ENCODE measurements around the gene MMADHC.

The MMADHC gene

DNA sequence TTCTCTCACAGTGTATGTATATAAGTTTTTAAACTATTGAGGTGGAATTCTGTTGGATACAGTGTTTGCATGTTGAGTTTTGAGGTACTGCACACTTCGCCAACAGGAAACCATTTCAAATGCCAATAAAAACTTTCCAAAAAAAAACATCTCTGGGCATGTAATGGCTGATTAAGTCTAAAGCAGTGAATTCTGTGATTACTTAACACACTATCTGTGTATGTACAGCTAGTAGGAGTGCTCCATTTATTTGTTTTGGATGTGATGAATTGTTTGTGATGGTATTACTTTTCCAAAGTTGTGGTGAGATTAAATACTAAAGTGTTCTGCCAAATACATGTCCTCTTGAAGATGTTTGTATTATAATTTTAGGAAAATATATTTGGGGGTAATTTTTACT is 31.1 kb downstream of the MMADHC start:
- no peak for DNase-seq (ENCODE audit: low read depth in 2 of 2)

GRCh38 chr2:149552830-149553229 is 34.7 kb downstream of the MMADHC start:
- DNase-seq (ENCODE audit: low read depth in 2 of 2) = no peak

DNA sequence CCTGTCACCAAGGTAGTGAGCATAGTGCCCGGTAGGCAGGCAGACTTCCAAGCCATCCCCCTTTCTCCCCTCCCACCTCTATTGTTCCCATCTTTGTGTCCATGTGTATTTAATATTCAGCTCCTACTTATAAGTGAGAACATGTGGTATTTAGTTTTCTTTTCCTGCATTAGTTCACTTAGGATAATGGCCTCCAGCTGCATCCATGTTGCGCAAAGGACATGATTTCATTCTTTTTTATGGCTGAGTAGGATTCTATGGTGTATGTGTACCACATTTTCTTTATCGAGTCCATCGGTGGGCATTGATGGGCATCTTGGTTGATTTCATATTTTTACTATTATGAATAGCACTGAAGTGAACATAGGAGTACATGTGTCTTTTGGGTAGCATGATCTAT is 35.3 kb downstream of the MMADHC start:
- DNase-seq (ENCODE audit: low read depth in 2 of 2) = no peak

GRCh38 chr2:149544692-149545091 is 42.9 kb downstream of the MMADHC start:
- no peak for DNase-seq (ENCODE audit: low read depth in 2 of 2)

DNA sequence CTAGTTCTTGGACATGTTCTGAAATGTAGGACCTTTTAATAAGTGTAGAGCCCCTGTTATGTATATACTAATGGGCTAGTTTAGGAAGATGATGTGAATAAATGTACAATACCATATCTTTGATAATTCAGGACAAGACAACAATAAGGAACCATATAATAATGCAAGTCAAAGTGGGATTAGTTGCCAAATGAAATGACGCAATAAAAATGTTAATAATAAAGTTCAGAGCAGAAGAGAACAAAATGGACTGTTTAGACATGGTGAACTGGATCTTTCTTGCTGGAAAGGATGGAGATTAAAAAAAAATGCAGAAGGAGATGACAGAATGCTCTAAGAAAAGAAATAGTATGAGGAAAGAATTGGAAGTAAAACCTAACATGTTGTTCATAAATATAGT is 43.7 kb downstream of the MMADHC start:
- no peak for DNase-seq (ENCODE audit: low read depth in 2 of 2)

DNA sequence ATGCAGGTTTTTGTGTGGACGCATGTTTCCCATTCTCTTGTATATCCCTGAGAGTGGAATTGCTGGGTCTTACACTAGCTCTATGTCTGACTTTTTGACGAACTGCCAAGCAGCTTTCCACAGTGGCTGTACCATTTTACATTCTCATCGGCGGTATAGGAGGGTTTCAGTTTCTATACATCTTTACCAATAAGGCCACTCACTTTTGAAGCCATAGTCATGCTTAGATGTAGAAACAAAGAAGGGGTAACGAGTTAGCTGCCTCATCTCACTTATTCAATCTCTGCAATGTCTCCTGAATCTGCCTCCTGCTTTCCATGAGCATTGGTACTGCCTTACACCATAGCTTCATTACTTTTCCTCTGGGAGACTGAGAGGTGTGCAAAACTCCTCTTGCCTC is 47.4 kb downstream of the MMADHC start:
- no peak for DNase-seq (ENCODE audit: low read depth in 2 of 2)

DNA sequence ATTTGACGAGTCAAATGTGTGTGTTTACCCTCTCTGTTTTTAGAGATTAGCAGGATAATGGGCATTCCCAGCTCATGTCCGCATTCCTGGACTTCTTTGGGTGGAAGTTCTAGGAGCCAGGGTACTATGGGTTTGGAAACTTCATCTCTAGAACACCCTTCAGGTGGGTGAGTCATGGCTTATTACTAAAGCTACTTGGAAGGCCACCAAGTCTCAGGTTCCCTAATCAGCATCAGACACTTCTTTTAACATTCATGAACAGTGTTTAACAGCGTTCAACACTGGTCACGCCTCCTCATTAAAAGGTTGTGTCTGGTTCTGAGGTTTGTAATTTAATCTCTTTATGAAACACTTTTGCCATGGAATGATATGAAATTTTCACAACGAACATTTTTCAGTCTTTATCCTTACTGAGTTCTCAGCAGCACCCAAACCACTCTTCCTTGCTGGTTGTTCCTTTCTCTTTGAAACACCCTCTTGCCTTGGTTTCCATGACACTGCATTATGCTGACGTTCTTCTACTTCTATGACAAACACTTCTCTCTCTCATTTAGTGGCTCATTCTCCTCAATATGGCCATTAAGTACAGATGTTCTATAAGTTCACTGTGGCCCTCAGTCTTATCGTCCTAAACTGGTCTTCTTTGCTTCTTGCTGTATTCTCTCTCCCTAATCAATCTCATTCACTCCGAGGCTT is 49.3 kb downstream of the MMADHC start:
- no peak for DNase-seq (ENCODE audit: low read depth in 2 of 2)

DNA sequence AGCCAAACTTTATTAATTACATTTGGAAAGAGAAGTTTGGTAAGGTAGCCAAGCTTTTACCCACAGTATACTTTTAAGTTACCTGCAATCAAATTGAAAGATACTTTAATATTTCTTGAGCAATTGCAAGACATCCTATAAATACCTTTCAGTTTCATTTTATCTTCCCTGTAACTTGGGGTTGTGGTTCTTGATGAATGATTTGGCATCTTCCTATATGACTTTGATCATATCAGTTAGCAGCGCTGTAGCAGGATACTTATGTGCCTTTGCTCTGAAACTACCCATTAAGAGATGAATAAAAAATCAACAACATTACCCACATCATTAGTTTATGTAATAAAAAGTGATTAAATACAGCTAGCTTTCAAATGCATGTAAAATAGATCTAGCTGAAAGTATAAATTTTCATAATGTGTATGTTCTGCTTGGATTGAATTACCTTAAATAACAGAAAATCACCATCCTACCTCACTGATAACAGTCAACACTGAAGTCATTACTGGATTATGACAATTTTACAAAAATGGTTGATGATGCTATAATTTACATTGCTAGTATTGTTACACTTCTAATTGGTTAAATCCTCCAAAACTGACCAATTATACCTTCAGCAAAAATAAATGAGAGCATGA is 50.4 kb downstream of the MMADHC start:
- DNase-seq (ENCODE audit: low read depth in 2 of 2) = no peak

DNA sequence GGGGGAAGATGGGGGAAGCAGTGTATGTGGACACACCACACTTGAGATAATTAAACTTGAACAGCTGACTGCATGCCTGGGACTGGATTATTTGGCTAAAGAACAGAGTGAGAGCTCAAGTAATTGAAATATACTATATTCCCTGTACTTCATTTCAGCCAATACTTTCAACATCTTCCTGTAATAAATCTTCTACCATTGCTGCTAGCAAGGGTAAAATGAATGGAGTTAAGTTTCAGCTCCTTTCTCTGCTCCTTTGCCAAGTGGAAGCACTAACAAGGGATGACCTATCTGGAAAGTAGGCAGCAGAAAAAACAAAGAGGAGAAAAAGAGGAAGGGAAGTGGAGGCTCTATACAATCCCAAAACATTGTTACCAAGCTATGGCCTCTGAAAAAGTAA is 50.9 kb downstream of the MMADHC start:
- DNase-seq (ENCODE audit: low read depth in 2 of 2) = no peak

GRCh38 chr2:149534674-149535073 is 52.9 kb downstream of the MMADHC start:
- no peak for DNase-seq (ENCODE audit: low read depth in 2 of 2)

DNA sequence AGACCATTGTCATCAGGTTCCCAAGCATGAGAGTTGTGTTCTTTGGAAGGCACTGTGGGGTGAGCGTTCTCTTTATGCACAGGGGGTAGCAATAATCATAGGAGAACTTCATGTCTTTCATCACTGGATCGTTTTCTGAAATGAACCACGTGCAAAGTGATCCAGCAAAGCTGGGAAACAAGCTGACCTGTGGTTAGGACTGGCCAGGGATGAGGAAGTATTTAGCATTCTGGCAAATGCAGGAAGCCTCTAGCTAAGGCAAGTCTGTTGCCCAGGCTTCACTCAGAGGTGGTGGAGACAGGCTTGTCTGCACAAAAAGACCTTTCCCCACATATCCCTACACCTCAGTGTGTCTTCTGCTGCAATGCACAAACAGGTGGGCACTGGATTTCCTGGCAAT is 58.6 kb downstream of the MMADHC start:
- DNase-seq (ENCODE audit: low read depth in 2 of 2) = no peak

DNA sequence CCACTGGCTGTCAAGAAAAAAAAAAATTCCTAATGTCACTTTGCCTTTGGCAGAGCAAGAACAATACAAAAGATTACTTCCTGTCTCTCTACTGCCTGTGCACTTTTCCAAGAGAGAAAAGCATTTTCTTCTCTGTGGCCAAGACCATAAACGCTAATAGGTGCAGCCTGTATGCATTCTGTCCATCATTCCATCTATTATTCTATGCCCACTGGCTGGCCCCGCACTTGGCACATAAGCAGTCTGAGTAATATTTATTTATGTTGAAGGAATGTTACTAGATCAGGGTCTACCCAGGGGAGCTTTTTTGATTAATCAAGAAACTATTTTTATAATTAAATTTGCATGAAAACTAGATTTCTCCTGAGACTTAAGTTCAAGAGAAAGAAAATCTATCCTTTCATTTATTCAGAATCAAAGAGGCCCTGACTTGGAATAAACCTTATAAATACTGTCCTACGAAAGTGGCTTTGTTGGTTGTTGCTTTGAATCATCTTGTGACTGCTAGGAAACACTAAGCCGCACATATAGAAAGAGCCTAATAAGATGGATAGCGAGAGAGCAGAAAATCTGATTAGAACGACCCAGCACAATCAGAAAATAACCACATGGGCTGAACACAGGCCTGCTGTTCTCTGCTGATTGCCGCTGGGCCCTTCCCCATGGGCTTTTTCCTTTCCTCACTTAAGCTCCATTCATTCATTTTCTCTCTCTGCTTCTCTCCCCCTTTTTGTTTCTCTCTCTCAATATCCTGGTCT is 59.4 kb downstream of the MMADHC start:
- no peak for DNase-seq (ENCODE audit: low read depth in 2 of 2)

DNA sequence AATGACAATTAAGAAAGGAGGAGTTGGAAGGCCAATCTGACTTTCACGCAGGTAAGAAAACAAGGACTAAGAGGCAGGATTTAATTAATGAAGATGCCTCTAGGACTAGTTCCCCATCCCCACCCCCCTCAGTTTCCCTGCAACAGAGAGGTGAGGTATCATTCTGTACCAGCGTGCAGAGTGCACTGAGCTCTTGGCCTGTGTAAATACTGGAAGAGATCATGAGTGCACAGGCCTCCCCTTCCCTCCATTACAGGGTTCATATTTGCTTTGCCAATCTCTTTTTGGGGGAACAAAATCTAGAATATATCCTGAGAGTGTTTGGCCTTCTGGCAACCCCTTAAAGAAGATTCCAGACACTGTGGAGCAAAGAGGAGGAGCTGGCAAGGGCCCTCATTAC is 60.9 kb downstream of the MMADHC start:
- DNase-seq (ENCODE audit: low read depth in 2 of 2) = no peak

GRCh38 chr2:149525323-149525722 is 62.3 kb downstream of the MMADHC start:
- DNase-seq (ENCODE audit: low read depth in 2 of 2) = no peak

Measured in fibroblast of skin of left biceps (primary cell).